Right lobe of liver (tissue), 6 donors: Measurements from ENCODE around the gene MYH13. TPM values are rescaled to one million over a fixed set of nuclear protein-coding genes. Genes with fewer than 3 reads are reported as not detected.

Experiments
- ATAC-seq, 4 donors: fragments of 200-7000 bp; cut with Tn5 transposase; one replicate each; pipeline ENCODE4 v1.9.1; 2020; ENCODE audit warnings: mild to moderate bottlenecking in 4 of 4, moderate library complexity in 4 of 4
- DNase-seq, 3 donors: peaks; one replicate each; pipeline ENCODE4 v3.0.0-alpha.2; 2020
- H3K27ac ChIP-seq, 3 donors: fragments of 200-600 bp; one replicate each; pipeline ENCODE4 v1.8.0; 2022
- H3K27me3 ChIP-seq, 2 donors: fragments of 200-600 bp; one replicate each; pipeline ENCODE4 v1.8.0; 2022
- H3K36me3 ChIP-seq, 4 donors: fragments of 200-600 bp; sonication (generic) in 1 of 4; one replicate each; pipeline versions ENCODE4 v1.5.1 to v1.8.0; 2017 to 2022; ENCODE audit warnings: control low read depth in 1 of 4
- H3K4me1 ChIP-seq, 4 donors: fragments of 200-600 bp; sonication (generic) in 1 of 4; one replicate each; pipeline versions ENCODE4 v1.5.1 to v1.8.0; 2017 to 2022; ENCODE audit warnings: control low read depth in 1 of 4
- H3K4me3 ChIP-seq, 3 donors: fragments of 200-600 bp; one replicate each; pipeline ENCODE4 v1.8.0; 2022
- H3K9me3 ChIP-seq, 4 donors: fragments of 200-600 bp; sonication (generic) in 1 of 4; one replicate each; pipeline versions ENCODE4 v1.5.1 to v1.8.0; 2017 to 2022; ENCODE audit warnings: control low read depth in 1 of 4
- POLR2A ChIP-seq: fragments of 450-650 bp; IDR thresholded peaks from one replicate; pipeline ENCODE4 v1.6.1; 2017; ENCODE audit warnings: antibody characterized with exemption, mild to moderate bottlenecking
- WGBS: methylation state at CpG from one replicate; pipeline ENCODE4 v1.1.6; 2018; ENCODE audit warnings: low coverage, low lambda C conversion rate; ENCODE audit not compliant: insufficient coverage; ENCODE audit errors: missing lambda C conversion rate; 5-methylcytosine and 5-hydroxymethylcytosine counted together
- intact Hi-C, 2 donors: fragments of 100-400 bp; cut with DNase I; formaldehyde crosslinking; loops; one replicate each; pipeline versions ENCODE4 v1.11.2 to v1.14.1; 2022
- long read RNA-seq: library from polyadenylated mRNA; unstranded; transcript quantifications from one replicate; pipeline ENCODE4 v2.0.0, GENCODE V29; 2019
- total RNA-seq, 6 experiments: library from RNA; depleted of rRNA in 2 of 6; stranded (reverse); fragments of >200 nt in 2 of 6; fragmentation: NEBNext Ultra II Directional in 3 of 6; extraction: Animal tissue kit (Norgen Biotek cat#: 25700) in 3 of 6; gene quantifications; one replicate each; pipeline versions ENCODE4 v1.1.0 to v1.2.4, GENCODE V29; 2016 to 2023
- TF ChIP-seq, protein P1 (sequence below), 4 donors: fragments of 200-600 bp in 3 of 4; fragments of 450-650 bp in 1 of 4; IDR thresholded peaks; one replicate each; pipeline versions ENCODE4 v1.5.1 to v1.8.0; 2016 to 2022; ENCODE audit warnings: antibody characterized with exemption in 4 of 4, mild to moderate bottlenecking in 2 of 4
- donor health status: DM: no; HTN: yes; CAD: no.
- donor health status: DM: no; HTN: no; CAD: no.
- donor health status: DM: no; HTN: no; CAD: no.
- donor health status: DM: no; HTN: yes; CAD: no.
- donor health status: DM: no; HTN: yes; CAD: no.

MYH13 gene
- total RNA-seq = not detected
- long read RNA-seq = 0 reads

DNA sequence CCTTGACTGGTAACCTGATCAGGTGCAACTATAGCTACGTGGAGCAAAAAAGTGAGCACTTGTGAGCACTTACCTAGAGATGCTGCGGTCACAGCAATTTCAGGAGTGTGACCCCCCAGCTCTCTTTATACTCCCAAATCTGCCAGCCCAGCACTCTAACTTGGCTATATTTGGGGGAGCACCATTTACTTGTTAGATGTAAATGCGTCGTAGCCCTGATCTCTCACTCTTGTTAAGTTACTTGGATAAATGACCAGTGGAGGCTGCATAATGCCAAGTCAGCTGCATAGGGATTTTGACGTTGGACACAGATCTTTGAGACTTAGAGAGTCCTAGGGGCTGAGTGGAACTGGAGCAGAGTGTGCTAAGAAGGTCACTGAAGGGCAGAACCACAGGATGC is at the start of gene MYH13:
Gene MYH13 (minus strand): TSS at position 101 of the 400 bp plus-strand sequence. CDS start 8,476 bp downstream, outside the sequence.
- DNase-seq (no peak), ATAC-seq (no peak)
- TF ChIP-seq, protein P1, sequence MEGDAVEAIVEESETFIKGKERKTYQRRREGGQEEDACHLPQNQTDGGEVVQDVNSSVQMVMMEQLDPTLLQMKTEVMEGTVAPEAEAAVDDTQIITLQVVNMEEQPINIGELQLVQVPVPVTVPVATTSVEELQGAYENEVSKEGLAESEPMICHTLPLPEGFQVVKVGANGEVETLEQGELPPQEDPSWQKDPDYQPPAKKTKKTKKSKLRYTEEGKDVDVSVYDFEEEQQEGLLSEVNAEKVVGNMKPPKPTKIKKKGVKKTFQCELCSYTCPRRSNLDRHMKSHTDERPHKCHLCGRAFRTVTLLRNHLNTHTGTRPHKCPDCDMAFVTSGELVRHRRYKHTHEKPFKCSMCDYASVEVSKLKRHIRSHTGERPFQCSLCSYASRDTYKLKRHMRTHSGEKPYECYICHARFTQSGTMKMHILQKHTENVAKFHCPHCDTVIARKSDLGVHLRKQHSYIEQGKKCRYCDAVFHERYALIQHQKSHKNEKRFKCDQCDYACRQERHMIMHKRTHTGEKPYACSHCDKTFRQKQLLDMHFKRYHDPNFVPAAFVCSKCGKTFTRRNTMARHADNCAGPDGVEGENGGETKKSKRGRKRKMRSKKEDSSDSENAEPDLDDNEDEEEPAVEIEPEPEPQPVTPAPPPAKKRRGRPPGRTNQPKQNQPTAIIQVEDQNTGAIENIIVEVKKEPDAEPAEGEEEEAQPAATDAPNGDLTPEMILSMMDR (IDR thresholded peaks at IDR 0.05) = no peak
- TF ChIP-seq POLR2A = no peak
- H3K27ac ChIP-seq = no peak within 1 kb of the TSS
- H3K27me3 ChIP-seq = no peaks in the 10 kb centered on the region
- no peak within 1 kb of the TSS for H3K4me3 ChIP-seq
- 58% methylated on average over 5 of the region's 5 CpGs for WGBS
- no peaks in the 10 kb centered on the region for H3K4me1 ChIP-seq
- H3K36me3 ChIP-seq = no peaks in the 10 kb centered on the region
- no peaks in the 10 kb centered on the region for H3K9me3 ChIP-seq
- intact Hi-C loops = no loop called here

DNA sequence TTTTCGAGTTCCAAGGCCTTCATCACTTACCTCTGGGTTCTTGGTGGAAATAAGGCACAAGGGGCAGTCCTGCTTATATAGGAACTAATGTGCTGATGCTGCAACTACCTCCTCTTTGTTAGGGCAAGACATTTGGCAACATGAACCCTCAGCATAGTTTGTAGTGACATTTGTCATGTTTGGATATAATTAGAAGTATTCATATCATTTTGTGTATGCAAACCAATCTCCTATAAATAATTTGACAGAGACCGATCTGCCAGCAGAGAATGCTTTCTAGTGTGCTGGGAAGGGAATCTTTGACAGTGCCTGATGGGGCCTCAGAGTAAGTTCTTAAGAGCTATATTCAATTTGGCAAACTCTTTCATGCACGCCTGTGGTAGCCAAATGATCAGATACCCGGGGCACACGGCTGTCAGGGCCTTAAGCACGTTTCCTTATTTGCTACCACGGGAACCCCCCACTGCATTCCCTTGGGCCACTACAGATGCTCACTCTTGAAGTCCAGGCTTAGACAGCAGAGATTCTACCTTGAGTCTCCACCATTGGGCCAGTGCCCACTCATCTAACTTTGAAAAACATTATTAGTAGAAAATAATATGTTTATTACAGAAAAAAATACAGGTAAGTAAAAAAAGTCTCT is 49.2 kb upstream of the MYH13 start, which contains the start of gene MYH8:
Gene MYH8 (minus strand): TSS at position 51 of the 643 bp plus-strand sequence. CDS start 1,723 bp downstream, outside the sequence.
- no peak for ATAC-seq
- TF ChIP-seq, protein P1 (IDR thresholded peaks at IDR 0.05) = no peak
- no peak for TF ChIP-seq POLR2A

GRCh38 chr17:10421211-10421610 is 48.4 kb upstream of the MYH13 start:
- no peak for ATAC-seq
- Histone ChIP-seq H3K36me3 (no peaks in the 10 kb centered on the region), H3K9me3 (no peaks in the 10 kb centered on the region), H3K27ac (no peak overlapping the region), H3K4me3 (no peak overlapping the region), H3K4me1 (no peaks in the 10 kb centered on the region), H3K27me3 (no peaks in the 10 kb centered on the region)
- TF ChIP-seq POLR2A = no peak
- TF ChIP-seq, protein P1 (IDR thresholded peaks at IDR 0.05) = no peak
- WGBS = 43% methylated on average over 2 of the region's 2 CpGs
- intact Hi-C loops = no loop called here
- DNase-seq = no peak

More for the DNA sequence above, 49.2 kb upstream of the MYH13 start, which contains the start of gene MYH8:
- Histone ChIP-seq H3K36me3 (no peaks in the 10 kb centered on the region), H3K4me1 (no peaks in the 10 kb centered on the region), H3K27ac (no peak within 1 kb of the TSS), H3K9me3 (no peaks in the 10 kb centered on the region), H3K4me3 (no peak within 1 kb of the TSS), H3K27me3 (no peaks in the 10 kb centered on the region)
- WGBS = 38% methylated on average over 5 of the region's 7 CpGs
- no peak for DNase-seq
- intact Hi-C loops = no loop called here

DNA sequence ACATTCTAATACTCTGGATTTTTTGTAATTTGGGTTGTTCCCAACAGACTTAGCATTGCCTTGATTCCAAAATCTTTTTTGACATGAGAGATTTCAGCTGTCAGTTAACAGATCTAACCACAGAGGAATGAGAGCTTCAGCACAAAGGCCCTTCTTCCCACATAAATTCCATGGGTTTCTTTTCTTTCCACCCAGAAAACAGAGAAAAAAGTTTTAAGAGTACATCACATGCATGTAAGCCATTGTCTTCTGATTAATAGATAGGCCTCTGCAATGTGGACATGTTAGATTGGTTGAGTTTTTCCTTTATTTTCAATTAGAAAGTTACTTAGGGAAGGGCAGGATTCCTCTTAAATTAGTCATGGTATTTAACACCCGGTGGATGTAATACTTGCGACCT is 48.0 kb upstream of the MYH13 start:
- Histone ChIP-seq H3K4me3 (no peak overlapping the region), H3K27ac (no peak overlapping the region), H3K36me3 (no peaks in the 10 kb centered on the region), H3K27me3 (no peaks in the 10 kb centered on the region), H3K4me1 (no peaks in the 10 kb centered on the region), H3K9me3 (no peaks in the 10 kb centered on the region)
- intact Hi-C loops = no loop called here
- 67% methylated on average over 2 of the region's 2 CpGs for WGBS
- TF ChIP-seq, protein P1 (IDR thresholded peaks at IDR 0.05) = no peak
- TF ChIP-seq POLR2A = no peak
- no peak for ATAC-seq
- no peak for DNase-seq
